KOPT-K1 (cell line): Measurements from ENCODE around the gene DLGAP1.

Experiments used
- H3K27ac ChIP-seq: fragments of 200-600 bp; sonication (generic); 2 replicates; pipeline ENCODE4 v1.5.1; 2016; ENCODE audit warnings: antibody characterized with exemption, mild to moderate bottlenecking, low read depth, low read length; ENCODE audit not compliant: poor library complexity, severe bottlenecking
- H3K36me3 ChIP-seq: fragments of 200-600 bp; sonication (generic); 2 replicates; pipeline ENCODE4 v1.5.1; 2017; ENCODE audit warnings: antibody characterized with exemption, mild to moderate bottlenecking, low read length, moderate library complexity; ENCODE audit not compliant: insufficient read depth
- H3K9me3 ChIP-seq: fragments of 200-600 bp; sonication (generic); 2 replicates; pipeline ENCODE4 v1.5.1; 2017; ENCODE audit warnings: antibody characterized with exemption, low read length, mild to moderate bottlenecking; ENCODE audit not compliant: insufficient read depth, poor library complexity, severe bottlenecking

DLGAP1 gene

DNA sequence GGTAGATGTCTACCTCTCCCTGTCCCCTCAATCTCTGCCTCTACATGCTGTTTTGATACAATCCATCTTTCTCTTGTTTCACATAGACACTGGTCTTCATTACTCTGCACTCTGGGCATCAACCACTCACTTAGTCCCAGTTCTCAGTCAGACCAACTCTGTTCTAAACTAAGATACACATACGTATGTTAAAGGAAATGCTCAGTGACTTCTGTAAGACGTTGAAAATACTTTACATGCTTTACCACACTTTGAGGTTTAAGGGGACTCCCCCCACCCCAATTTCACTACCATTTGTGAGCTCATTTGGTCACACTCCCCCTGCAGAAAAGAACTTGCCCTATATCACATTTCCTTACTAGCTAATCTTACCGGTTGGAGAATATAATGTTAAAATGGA, 507.7 kb downstream of the DLGAP1 start:
- Histone ChIP-seq H3K36me3 (no peaks in the 10 kb centered on the region), H3K27ac (no peak overlapping the region), H3K9me3 (no peaks in the 10 kb centered on the region)

DNA sequence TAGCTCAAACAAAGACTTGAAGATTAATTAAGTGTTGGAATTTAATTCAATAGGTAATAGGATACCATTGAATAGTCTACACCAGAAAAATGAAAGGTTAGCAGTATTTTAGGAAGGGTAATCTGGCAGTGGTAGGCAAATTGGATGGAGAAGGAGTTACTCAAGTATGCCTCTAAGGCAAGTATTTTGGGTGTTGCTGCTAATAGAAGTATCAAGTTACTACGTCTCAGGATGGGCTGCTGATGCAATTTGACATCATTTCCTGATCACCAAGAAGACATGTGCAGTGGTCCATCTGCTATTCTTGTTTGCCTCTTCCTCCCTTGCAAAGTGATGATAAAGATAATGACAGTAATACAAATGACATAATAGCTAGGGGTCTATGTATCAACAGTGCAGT, 519.8 kb downstream of the DLGAP1 start:
- Histone ChIP-seq H3K36me3 (no peaks in the 10 kb centered on the region), H3K9me3 (no peaks in the 10 kb centered on the region), H3K27ac (no peak overlapping the region)

DNA sequence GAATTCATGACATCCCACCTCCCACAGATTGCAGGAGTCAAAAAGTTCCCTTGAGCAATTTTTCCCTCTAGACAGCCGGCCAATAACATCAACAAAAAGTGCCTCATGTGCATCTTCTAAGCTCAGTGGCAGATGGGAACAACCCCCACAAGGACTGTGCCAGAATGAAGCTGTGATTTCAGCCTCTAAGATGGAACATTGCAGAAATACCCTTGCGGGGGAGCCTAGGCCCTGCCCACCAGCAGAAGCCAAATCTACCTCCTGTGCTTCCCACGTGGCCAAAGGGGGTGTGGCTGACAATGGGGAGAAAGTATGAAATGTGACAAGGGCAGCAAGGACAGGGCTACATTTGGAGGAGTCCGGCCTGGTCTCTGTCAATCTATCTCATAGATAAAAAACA, 522.8 kb downstream of the DLGAP1 start:
- no peak overlapping the region for H3K27ac ChIP-seq
- no peaks in the 10 kb centered on the region for H3K9me3 ChIP-seq
- no peaks in the 10 kb centered on the region for H3K36me3 ChIP-seq

DNA sequence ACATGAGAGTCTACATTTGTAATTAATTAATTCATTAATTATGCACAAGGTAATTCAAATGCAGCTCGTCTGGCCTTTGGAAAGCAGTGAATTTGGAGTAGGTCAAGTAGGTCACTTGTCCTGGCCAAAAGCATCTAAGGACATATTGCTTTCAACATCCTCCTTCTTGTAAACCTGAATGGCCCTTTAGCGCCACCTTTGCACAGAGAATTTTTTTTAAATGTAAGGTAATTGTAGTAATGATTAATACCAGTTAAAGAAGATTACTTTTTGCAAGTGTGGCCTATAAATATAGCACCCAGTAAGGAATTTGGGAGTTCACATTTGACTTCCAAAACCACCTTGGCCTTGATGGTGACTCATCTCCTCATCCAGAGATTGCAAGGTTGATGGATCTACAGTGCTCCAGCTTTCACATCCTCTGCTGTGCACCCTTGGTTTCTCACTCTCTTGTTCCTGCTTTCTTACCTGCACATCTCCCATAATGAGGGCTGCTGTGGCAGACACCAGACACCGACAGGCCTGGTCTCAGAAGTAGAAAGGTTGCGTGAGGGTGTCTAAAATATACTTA, 523.5 kb downstream of the DLGAP1 start:
- Histone ChIP-seq H3K27ac (no peak overlapping the region), H3K36me3 (no peaks in the 10 kb centered on the region), H3K9me3 (no peaks in the 10 kb centered on the region)

DNA sequence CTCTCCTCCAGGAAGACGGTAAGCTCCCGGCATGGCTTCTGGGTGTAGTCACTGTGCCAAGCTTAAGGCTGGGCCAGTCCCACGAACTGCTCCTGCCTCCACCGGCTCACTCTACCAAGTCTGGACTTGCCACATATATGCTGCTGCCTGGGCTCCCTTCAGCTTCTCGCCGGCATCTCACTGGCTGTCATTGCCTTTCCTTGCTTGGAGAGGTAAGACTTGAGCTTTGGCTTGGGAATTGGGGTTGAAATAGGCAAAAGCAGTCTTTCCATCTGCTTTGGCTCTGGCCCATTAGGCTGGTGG, 524.1 kb downstream of the DLGAP1 start:
- Histone ChIP-seq H3K36me3 (no peaks in the 10 kb centered on the region), H3K27ac (no peak overlapping the region), H3K9me3 (no peaks in the 10 kb centered on the region)

DNA sequence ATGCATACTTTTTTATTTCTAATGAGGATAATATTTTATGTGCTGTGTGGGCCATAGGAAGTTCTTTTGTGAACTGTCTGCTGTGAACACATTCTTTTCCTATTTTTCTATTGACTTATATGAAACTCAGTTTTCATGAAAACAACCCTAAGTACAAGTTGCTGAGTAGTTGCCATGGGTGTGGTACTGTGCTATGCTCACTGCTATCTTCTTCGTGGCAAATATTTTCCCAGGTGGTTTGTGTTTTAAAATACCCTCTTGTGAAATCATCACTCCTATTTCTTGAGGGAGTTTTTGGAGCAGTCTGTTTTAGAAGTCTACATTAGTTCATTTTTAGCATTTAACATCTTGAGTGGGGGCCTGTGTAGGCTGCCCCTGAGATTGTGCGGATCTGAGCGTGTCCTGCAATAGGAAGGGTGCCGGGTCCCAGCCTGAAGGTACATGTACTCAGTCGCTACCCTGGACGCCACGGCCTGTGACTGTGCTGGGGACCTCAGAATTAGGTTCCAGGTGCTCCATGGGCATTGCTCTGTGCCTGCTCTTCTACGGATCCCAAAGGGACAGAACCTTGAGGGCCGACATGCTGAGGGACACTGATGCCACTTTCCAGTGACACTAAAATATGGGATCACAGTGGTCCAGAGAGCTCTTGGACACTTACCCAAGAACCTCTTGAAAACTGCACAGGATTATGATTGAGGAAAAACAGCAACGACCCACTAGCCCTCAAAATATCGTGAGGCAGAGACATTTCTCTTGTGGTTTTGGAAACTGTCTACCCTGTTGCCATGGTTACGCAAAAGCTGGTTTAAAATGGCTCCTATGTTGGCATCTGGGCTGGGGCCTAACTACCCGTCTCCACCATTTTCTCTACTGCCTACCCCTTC, 524.7 kb downstream of the DLGAP1 start:
- Histone ChIP-seq H3K27ac (no peak overlapping the region), H3K9me3 (no peaks in the 10 kb centered on the region), H3K36me3 (no peaks in the 10 kb centered on the region)

DNA sequence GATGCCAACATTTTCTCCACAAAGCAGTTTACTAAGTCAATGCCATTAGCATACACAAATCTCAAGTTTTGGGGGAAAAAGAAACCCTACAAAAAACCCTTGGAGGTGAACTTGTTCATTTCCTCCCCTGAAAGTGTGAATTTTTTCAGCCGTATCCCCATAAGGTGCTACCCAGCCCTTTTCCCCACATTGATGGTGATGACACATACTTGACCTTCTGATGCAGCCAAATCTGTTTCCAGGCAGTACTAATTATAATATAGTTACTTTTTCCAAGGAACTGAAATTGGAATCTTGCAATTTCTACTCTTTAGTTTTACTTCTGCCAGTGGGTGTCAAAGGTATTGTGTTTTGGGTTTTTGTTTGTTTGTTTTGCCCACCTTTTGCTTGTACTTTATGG, 530.7 kb downstream of the DLGAP1 start:
- no peaks in the 10 kb centered on the region for H3K9me3 ChIP-seq
- H3K27ac ChIP-seq = no peak overlapping the region
- H3K36me3 ChIP-seq = no peaks in the 10 kb centered on the region

DNA sequence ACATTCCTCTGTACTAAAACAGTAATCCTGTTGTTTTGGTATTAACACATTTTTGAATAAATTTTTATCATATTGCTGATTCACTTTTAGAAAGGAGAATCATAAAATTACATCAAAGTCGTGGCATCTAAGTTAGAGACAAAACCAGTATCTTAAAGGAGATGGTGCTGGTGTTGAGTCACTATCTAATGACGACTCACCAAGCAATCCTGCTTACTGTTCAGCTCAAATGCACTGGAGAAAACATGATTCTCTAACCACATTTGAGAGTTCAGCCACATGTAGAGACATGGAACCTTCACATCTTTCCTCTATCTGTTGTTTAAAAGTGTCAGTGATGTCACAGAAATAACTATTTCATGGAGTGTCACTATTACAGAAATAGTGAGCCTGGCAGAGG, 531.4 kb downstream of the DLGAP1 start:
- Histone ChIP-seq H3K9me3 (no peaks in the 10 kb centered on the region), H3K27ac (no peak overlapping the region)

DNA sequence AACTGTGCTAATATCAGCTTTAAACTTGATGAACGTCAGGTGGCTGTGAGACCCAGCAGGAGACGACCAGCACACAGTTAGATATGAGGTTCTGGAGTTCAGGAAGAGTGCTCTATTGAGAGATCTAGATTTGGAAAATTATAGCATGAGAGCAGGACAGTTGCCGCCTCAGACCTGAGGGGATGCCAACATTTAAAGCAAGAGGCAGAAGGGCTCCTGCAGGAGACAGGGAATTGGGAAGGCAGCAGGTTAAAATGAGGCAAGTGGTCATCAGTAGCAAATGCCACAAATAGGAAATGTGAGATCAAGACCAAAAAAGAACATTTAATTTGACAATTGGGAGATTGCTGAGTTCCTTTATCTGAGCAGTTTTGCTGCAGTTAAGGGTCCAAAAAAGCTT, 533.3 kb downstream of the DLGAP1 start:
- no peak overlapping the region for H3K27ac ChIP-seq
- no peaks in the 10 kb centered on the region for H3K36me3 ChIP-seq
- no peaks in the 10 kb centered on the region for H3K9me3 ChIP-seq

More for the DNA sequence above, 531.4 kb downstream of the DLGAP1 start:
- H3K36me3 ChIP-seq = no peaks in the 10 kb centered on the region

DNA sequence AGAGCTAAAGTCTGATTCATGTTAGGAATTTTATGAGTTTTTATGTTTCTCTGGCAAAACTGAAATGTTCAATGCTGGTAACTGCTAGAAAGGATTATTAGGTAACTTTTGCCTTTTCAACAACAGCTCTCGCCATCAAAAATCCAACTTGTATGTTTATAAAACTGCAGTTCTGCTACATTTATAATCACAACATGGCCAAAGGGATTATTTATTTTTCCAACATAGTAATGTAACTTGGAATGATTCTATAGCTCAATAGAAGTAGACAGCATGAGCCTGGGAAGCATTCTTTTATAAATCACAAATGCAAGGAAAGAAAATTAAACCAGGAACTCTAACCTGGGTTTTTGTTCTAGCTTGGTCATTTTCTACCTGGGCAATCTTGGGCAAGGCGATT, 534.3 kb downstream of the DLGAP1 start:
- no peak overlapping the region for H3K27ac ChIP-seq
- H3K36me3 ChIP-seq = no peaks in the 10 kb centered on the region

DNA sequence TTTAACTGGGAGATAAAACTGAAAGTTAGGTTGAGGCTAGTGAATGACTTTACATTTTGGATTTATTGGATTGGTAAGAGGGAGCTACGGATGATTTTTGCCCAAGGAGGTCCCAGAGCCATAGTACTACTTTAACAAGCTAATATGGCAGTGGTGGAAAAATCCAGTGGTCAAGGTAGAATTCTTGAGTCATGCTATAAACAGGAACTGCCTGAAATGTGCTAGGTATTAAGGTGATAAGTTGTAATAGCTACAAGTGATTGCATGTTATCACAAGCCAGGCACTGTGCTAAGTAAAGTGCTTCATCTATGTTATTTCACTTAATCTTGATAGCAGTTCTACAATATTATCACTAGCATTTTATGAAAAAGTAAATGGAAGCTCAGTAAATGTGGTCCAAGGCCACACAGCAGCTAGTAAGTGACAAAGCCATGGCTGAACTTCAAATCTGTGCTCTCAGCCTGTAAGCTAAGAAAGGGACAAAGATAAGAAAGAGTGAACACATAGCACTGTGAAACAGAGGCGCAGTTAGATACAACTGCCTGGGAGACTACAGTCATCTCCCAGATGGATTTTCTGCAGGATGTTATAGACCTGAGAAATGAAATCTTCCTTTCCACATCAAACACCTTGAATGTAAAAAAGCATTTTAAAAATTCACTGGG, 535.6 kb downstream of the DLGAP1 start:
- Histone ChIP-seq H3K27ac (no peak overlapping the region), H3K9me3 (no peaks in the 10 kb centered on the region), H3K36me3 (no peaks in the 10 kb centered on the region)

More for the DNA sequence above, 534.3 kb downstream of the DLGAP1 start:
- H3K9me3 ChIP-seq = no peaks in the 10 kb centered on the region

DNA sequence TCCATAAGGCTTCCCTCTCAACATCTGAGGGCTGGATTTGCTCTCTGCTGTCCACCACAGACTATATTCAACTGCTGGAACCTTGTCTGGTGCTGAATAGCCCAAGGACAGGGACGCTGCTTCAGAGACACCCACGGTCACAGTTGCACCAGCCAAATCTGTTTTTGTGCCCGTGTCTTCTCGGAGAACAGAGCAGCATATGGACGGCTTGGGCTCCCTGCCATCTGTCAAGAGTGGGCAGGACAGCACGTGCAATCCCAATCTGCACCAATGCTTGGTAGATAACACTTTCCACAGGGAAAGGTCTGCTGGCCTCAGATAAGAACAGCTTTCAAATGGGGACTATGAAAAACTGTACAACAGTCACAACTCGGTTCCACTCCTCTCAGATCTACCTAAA, 539.0 kb downstream of the DLGAP1 start:
- no peaks in the 10 kb centered on the region for H3K36me3 ChIP-seq
- H3K9me3 ChIP-seq = no peaks in the 10 kb centered on the region
- H3K27ac ChIP-seq = no peak overlapping the region

DNA sequence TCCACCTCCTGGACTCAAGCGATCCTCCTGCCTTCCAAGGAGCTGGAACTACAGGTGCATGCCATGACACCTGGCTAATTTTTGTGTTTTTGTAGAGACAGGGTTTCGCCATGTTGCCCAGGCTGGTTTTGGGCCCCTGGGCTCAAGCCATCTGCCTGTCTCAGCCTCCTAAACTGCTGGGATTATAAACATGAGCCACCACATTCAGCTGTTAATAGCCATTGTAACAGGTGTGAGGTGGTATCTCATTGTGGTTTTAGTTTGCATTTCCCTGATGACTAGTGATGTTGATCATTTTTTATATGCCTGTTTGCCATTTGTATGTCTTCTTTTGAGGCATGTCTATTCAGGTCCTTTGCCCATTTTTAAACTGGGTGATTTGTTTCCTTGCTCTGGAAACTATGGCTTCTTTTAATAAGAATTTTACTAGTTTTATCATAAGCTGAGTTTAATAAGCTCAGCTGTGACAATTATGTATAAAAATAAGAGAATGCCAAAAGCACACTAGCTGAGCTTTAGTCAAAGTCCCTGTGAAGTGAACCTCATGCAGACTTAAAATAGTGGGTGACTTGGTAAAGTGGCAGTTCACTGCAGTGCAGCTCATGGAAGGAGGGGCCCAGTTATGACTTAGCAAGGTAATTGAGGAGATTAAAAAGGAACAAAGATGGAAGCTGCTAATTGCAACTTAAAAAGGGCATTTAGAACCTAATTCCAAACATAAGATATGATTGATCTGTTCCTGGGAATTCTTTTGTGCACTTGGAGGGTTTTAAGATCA, 540.1 kb downstream of the DLGAP1 start:
- no peaks in the 10 kb centered on the region for H3K9me3 ChIP-seq
- no peaks in the 10 kb centered on the region for H3K36me3 ChIP-seq
- H3K27ac ChIP-seq = no peak overlapping the region

DNA sequence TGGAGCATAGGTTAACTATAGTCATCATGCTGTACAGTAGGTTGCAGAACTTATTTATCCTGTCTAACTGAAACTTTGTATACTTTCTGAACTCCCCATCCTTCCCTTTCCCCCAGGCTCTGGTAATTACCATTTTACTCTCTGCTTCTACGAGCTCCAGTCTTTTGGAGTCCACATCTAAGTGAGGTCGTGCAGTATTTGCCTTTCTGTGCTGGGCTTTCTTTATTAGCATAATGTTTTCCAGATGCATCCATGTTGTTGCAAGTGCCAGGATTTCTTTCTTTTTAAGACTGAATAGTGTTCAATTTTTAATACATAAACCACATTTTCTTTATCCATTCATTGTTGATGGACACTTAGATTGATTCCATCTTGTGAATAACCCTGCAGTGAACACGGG, 541.0 kb downstream of the DLGAP1 start:
- Histone ChIP-seq H3K9me3 (no peaks in the 10 kb centered on the region), H3K36me3 (no peaks in the 10 kb centered on the region), H3K27ac (no peak overlapping the region)

DNA sequence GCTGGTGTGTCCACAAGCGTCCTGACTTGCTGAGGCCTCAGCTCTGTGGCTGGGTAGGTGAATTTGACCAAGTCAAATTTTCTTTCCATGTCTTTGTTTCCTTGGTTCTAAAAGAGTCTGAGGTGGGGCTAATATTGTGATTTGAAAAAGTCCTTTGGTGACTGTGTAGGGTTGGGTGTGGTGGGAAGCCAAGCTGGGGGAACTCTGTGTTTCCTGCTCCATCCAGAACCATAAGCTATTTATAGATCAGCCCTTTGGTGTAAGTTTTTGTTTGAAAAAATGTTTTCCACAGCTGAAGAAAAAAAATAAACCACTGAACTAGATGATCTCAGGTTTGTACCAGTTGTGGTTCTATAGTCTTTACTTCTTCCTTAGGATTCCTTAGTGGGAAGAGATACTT, 542.4 kb downstream of the DLGAP1 start:
- H3K27ac ChIP-seq = no peak overlapping the region
- no peaks in the 10 kb centered on the region for H3K9me3 ChIP-seq
- H3K36me3 ChIP-seq = no peaks in the 10 kb centered on the region
